ENCODE data around the gene COL21A1. TPM values are rescaled to one million over a fixed set of nuclear protein-coding genes. Genes with fewer than 3 reads are reported as not detected.

COL21A1 gene
- total RNA-seq, 6 experiments from 2014 or later, result not detected

DNA sequence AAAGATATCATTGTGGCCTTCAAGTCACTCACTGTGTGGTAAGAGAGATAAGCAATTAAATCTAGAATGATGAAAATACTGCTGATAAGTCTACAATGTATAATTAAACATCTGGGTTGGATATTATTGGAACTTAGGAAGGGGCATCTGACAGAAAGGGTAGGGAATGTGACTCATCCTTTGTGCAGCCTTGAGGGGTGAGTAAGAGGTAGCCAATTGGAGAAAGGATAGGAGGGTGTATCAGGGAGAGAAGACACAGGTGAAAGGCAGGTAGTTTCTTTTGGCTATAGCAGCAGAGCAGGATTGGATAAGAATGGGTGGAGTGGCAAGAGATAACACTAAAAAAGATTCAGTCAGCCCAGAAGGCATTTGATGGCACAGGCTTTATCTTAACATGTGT, 182.0 kb downstream of the COL21A1 start:
- H3K4me1 Mint-ChIP-seq (ENCODE audit: low read depth), result no peaks in the 10 kb centered on the region
- H3K4me3 Mint-ChIP-seq, result no peak overlapping the region
- no peaks in the 10 kb centered on the region; the same call in none of the 2 replicates for H3K27me3 Mint-ChIP-seq (ENCODE audit: insufficient read depth)
- H3K36me3 Mint-ChIP-seq (ENCODE audit: low read depth), result no peaks in the 10 kb centered on the region
- no peaks in the 10 kb centered on the region for H3K9me3 Mint-ChIP-seq
- no peak overlapping the region for H3K27ac Mint-ChIP-seq
- TF ChIP-seq CTCF (IDR thresholded peaks at IDR 0.05), result no peak
- no peak for DNase-seq

DNA sequence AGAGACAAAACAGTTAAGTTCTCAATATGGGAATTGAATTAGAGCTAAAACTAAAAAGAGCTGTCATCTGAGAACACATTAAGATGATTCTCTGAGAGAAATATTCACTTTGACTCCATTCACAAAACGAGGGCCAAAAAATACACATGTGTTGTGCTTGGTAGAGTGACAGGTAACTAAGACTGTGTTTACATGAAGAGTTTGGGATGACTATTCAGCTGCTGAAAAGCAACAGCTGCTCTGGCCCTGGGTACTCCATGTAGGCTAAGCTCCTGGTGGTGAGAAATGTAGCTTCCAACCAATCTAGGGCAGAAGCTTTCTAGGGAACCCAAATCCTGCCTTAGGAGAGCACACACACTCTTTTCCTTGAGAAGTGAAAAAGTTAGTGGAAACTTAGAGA, 184.5 kb downstream of the COL21A1 start:
- DNase-seq, result no peak
- Mint-ChIP-seq H3K27ac (no peak overlapping the region), H3K9me3 (no peaks in the 10 kb centered on the region), H3K36me3 (ENCODE audit: low read depth) (no peaks in the 10 kb centered on the region), H3K27me3 (ENCODE audit: insufficient read depth) (no peaks in the 10 kb centered on the region; the same call in none of the 2 replicates), H3K4me1 (ENCODE audit: low read depth) (no peaks in the 10 kb centered on the region), H3K4me3 (no peak overlapping the region)
- TF ChIP-seq CTCF (IDR thresholded peaks at IDR 0.05), result no peak

DNA sequence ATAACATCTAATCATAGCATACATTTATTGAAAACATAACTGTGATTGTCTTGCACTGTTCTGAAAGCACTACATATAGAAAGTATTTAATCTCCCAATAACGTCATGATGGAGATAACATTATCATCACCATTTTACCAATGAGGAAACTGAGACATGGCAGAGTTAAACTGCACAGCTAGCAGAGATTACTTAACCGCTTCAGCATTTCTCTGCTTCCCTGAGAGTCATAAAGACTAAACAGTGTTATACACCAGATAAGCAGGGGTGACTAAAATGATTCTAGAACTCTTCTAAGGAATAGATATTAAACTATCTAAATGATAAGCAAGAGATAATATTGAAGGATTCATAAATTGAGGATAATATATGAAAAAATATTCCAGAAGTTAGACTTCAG, 188.7 kb downstream of the COL21A1 start:
- Mint-ChIP-seq H3K9me3 (no peaks in the 10 kb centered on the region), H3K27me3 (ENCODE audit: insufficient read depth) (no peaks in the 10 kb centered on the region; the same call in 1 of the 2 replicates), H3K4me1 (ENCODE audit: low read depth) (no peaks in the 10 kb centered on the region), H3K36me3 (ENCODE audit: low read depth) (no peaks in the 10 kb centered on the region), H3K4me3 (no peak overlapping the region), H3K27ac (no peak overlapping the region)
- no peak for DNase-seq
- no peak for TF ChIP-seq CTCF (IDR thresholded peaks at IDR 0.05)

DNA sequence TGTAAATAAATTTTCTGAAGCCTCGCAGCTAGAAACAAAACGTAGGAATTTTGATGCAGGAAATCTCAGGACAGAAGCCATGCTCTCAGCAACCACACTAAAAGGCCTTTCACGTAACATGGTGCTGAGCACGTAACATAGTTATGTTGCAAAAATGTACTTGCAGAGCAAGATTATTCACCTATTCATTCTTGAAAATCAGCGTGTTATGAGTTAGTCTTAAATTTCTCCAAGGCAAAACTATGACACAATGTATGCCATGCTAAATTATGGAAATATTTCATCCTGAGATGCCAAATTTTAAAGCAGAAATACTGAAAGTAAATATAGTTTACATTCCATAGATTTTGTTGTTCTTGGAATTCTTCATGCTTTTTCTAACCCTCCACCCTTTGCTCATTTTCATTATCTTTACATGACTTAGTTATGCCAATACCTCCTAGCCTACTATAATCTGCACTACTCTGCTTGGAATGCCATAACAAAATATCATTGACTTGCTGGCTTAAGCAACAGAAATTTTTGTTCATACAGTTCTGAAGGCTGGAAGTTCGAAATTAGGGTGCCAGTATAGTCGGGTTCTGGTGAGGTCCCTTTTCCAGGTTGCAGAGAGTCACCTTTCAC, 192.2 kb downstream of the COL21A1 start:
- Mint-ChIP-seq H3K9me3 (no peaks in the 10 kb centered on the region), H3K4me1 (ENCODE audit: low read depth) (no peaks in the 10 kb centered on the region), H3K36me3 (ENCODE audit: low read depth) (no peaks in the 10 kb centered on the region), H3K27me3 (ENCODE audit: insufficient read depth) (no peaks in the 10 kb centered on the region; the same call in none of the 2 replicates), H3K27ac (no peak overlapping the region), H3K4me3 (no peak overlapping the region)
- no peak for TF ChIP-seq CTCF (IDR thresholded peaks at IDR 0.05)
- no peak for DNase-seq

- no peaks in the 10 kb centered on the region for H3K4me1 Mint-ChIP-seq (ENCODE audit: low read depth)
- H3K36me3 Mint-ChIP-seq (ENCODE audit: low read depth), result no peaks in the 10 kb centered on the region
Observed at GRCh38 chr6:56051202-56051598, 196.2 kb downstream of the COL21A1 start.

More at GRCh38 chr6:56051202-56051598, 196.2 kb downstream of the COL21A1 start:
- DNase-seq, result no peak
- TF ChIP-seq CTCF (IDR thresholded peaks at IDR 0.05), result no peak
- no peak overlapping the region for H3K4me3 Mint-ChIP-seq
- no peak overlapping the region for H3K27ac Mint-ChIP-seq
- no peaks in the 10 kb centered on the region for H3K9me3 Mint-ChIP-seq
- no peaks in the 10 kb centered on the region; the same call in none of the 2 replicates for H3K27me3 Mint-ChIP-seq (ENCODE audit: insufficient read depth)
